Liver (tissue), 3 donors: Measurements from ENCODE around the gene NR1D2.

Source experiments
- FOXA1 ChIP-seq: IDR thresholded peaks from 2 replicates; pipeline ENCODE4 v1.6.1; 2016; ENCODE audit warnings: antibody characterized with exemption
- GABPA ChIP-seq, 2 donors: IDR thresholded peaks in 1 of 2; conservative IDR thresholded peaks in 1 of 2; 2 replicates each; pipeline ENCODE4 v1.6.1; 2016; ENCODE audit warnings: antibody characterized with exemption in 2 of 2, mild to moderate bottlenecking in 1 of 2, moderate library complexity in 1 of 2
- HNF4A ChIP-seq, 2 donors: conservative IDR thresholded peaks; 2 replicates each; pipeline ENCODE4 v1.6.1; 2016; ENCODE audit warnings: antibody characterized with exemption in 2 of 2, mild to moderate bottlenecking in 2 of 2
- JUND ChIP-seq, 2 donors: IDR thresholded peaks; 2 replicates each; pipeline ENCODE4 v1.6.1; 2016; ENCODE audit warnings: antibody characterized with exemption in 2 of 2
- RAD21 ChIP-seq, 2 donors: IDR thresholded peaks; 2 replicates each; pipeline ENCODE4 v1.6.1; 2016; ENCODE audit warnings: antibody characterized with exemption in 2 of 2, mild to moderate bottlenecking in 2 of 2
- SP1 ChIP-seq: IDR thresholded peaks from 2 replicates; pipeline ENCODE4 v1.6.1; 2018; ENCODE audit warnings: antibody characterized with exemption, mild to moderate bottlenecking
- TAF1 ChIP-seq: conservative IDR thresholded peaks from 2 replicates; pipeline ENCODE4 v1.6.1; 2016; ENCODE audit warnings: antibody characterized with exemption, mild to moderate bottlenecking
- YY1 ChIP-seq: IDR thresholded peaks from 2 replicates; pipeline ENCODE4 v1.6.1; 2016; ENCODE audit warnings: antibody characterized with exemption, mild to moderate bottlenecking
- TF ChIP-seq, protein P1 (sequence below): IDR thresholded peaks from 2 replicates; pipeline ENCODE4 v1.6.1; 2016; ENCODE audit warnings: antibody characterized with exemption
- TF ChIP-seq, protein P2 (sequence below): fragments of 150-350 bp; IDR thresholded peaks from 2 replicates; pipeline ENCODE4 v1.5.1; 2017; ENCODE audit warnings: improper control_type of control experiment, low read depth, low read length; ENCODE audit not compliant: missing input control
- TF ChIP-seq, protein P3 (sequence below): IDR thresholded peaks from 2 replicates; pipeline ENCODE4 v1.6.1; 2016; ENCODE audit warnings: antibody characterized with exemption, mild to moderate bottlenecking
- TF ChIP-seq, protein P4 (sequence below): IDR thresholded peaks from 2 replicates; pipeline ENCODE4 v1.6.1; 2016; ENCODE audit warnings: antibody characterized with exemption
- donor health status: healthy.
- donor health status: healthy.

DNA sequence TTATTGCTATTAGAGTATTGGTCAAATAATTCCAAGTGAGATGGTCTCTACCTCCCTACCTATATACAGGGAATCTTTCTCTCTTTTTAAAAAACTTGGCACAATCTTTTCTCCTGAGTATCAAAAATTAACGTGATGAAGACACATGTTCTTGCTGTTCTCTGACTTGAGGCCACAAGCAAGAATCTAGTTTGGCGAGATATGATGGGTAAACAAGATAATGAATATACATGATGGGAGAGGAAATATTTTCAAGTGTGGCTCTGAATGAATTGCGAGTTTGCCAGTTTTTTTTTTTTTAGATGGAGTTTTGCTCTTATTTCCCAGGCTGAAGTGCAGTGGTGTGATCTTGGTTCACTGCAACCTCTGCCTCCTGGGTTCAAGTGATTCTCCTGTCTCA is 11.6 kb downstream of the NR1D2 start:
- TF ChIP-seq TAF1 = no peak
- TF ChIP-seq, protein P1, sequence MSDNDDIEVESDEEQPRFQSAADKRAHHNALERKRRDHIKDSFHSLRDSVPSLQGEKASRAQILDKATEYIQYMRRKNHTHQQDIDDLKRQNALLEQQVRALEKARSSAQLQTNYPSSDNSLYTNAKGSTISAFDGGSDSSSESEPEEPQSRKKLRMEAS = no peak
- TF ChIP-seq, protein P2, sequence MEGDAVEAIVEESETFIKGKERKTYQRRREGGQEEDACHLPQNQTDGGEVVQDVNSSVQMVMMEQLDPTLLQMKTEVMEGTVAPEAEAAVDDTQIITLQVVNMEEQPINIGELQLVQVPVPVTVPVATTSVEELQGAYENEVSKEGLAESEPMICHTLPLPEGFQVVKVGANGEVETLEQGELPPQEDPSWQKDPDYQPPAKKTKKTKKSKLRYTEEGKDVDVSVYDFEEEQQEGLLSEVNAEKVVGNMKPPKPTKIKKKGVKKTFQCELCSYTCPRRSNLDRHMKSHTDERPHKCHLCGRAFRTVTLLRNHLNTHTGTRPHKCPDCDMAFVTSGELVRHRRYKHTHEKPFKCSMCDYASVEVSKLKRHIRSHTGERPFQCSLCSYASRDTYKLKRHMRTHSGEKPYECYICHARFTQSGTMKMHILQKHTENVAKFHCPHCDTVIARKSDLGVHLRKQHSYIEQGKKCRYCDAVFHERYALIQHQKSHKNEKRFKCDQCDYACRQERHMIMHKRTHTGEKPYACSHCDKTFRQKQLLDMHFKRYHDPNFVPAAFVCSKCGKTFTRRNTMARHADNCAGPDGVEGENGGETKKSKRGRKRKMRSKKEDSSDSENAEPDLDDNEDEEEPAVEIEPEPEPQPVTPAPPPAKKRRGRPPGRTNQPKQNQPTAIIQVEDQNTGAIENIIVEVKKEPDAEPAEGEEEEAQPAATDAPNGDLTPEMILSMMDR = no peak
- TF ChIP-seq, protein P3, sequence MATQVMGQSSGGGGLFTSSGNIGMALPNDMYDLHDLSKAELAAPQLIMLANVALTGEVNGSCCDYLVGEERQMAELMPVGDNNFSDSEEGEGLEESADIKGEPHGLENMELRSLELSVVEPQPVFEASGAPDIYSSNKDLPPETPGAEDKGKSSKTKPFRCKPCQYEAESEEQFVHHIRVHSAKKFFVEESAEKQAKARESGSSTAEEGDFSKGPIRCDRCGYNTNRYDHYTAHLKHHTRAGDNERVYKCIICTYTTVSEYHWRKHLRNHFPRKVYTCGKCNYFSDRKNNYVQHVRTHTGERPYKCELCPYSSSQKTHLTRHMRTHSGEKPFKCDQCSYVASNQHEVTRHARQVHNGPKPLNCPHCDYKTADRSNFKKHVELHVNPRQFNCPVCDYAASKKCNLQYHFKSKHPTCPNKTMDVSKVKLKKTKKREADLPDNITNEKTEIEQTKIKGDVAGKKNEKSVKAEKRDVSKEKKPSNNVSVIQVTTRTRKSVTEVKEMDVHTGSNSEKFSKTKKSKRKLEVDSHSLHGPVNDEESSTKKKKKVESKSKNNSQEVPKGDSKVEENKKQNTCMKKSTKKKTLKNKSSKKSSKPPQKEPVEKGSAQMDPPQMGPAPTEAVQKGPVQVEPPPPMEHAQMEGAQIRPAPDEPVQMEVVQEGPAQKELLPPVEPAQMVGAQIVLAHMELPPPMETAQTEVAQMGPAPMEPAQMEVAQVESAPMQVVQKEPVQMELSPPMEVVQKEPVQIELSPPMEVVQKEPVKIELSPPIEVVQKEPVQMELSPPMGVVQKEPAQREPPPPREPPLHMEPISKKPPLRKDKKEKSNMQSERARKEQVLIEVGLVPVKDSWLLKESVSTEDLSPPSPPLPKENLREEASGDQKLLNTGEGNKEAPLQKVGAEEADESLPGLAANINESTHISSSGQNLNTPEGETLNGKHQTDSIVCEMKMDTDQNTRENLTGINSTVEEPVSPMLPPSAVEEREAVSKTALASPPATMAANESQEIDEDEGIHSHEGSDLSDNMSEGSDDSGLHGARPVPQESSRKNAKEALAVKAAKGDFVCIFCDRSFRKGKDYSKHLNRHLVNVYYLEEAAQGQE = no peak
- no peak for TF ChIP-seq YY1
- TF ChIP-seq GABPA (IDR thresholded peaks at IDR 0.05 in 1 of 2, conservative IDR thresholded peaks at IDR 0.05 in 1 of 2) = no peak
- no peak for TF ChIP-seq HNF4A (conservative IDR thresholded peaks at IDR 0.05)
- no peak for TF ChIP-seq SP1
- no peak for TF ChIP-seq JUND (IDR thresholded peaks at IDR 0.05)
- TF ChIP-seq, protein P4, sequence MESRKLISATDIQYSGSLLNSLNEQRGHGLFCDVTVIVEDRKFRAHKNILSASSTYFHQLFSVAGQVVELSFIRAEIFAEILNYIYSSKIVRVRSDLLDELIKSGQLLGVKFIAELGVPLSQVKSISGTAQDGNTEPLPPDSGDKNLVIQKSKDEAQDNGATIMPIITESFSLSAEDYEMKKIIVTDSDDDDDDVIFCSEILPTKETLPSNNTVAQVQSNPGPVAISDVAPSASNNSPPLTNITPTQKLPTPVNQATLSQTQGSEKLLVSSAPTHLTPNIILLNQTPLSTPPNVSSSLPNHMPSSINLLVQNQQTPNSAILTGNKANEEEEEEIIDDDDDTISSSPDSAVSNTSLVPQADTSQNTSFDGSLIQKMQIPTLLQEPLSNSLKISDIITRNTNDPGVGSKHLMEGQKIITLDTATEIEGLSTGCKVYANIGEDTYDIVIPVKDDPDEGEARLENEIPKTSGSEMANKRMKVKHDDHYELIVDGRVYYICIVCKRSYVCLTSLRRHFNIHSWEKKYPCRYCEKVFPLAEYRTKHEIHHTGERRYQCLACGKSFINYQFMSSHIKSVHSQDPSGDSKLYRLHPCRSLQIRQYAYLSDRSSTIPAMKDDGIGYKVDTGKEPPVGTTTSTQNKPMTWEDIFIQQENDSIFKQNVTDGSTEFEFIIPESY = no peak
- TF ChIP-seq FOXA1 = no peak
- TF ChIP-seq RAD21 (IDR thresholded peaks at IDR 0.05) = no peak
